ENCODE data around the gene VSIG10.

The VSIG10 gene

GRCh38 chr12:118148287-118148686 is 44.5 kb upstream of the VSIG10 start:
- TF ChIP-seq REST (IDR thresholded peaks at IDR 0.05; ENCODE audit: insufficient replicate concordance, low read depth), result no peak
- no peak overlapping the region for H3K4me3 ChIP-seq (replicated peaks; ENCODE audit: insufficient read depth, low read length)
- no peak for DNase-seq (ENCODE audit: low read depth in 1 of 2, low spot score in 1 of 2)
- H3K27me3 ChIP-seq (ENCODE audit: insufficient read depth, poor library complexity, severe bottlenecking), result no peaks in the 10 kb centered on the region
- H3K27ac ChIP-seq (replicated peaks), result no peak overlapping the region

GRCh38 chr12:118145798-118146156 is 42.0 kb upstream of the VSIG10 start:
- TF ChIP-seq POLR2AphosphoS5 (IDR thresholded peaks at IDR 0.05; ENCODE audit: low read depth) (no peak), CTCF (IDR thresholded peaks at IDR 0.05; ENCODE audit: insufficient read depth, low read length) (no peak), GABPA (IDR thresholded peaks at IDR 0.05; ENCODE audit: low read depth) (no peak), SPI1 (IDR thresholded peaks at IDR 0.05; ENCODE audit: borderline replicate concordance, low read depth) (no peak), REST (IDR thresholded peaks at IDR 0.05; ENCODE audit: insufficient replicate concordance, low read depth) (no peak)
- H3K27me3 ChIP-seq (ENCODE audit: insufficient read depth, poor library complexity, severe bottlenecking), result no peaks in the 10 kb centered on the region
- H3K4me3 ChIP-seq (replicated peaks; ENCODE audit: insufficient read depth, low read length), result no peak overlapping the region
- H3K27ac ChIP-seq (replicated peaks), result no peak overlapping the region
- DNase-seq (ENCODE audit: low read depth in 1 of 2, low spot score in 1 of 2), result no peak

- Histone ChIP-seq H3K4me3 (replicated peaks; ENCODE audit: insufficient read depth, low read length) (no peak overlapping the region), H3K27ac (replicated peaks) (no peak overlapping the region), H3K27me3 (ENCODE audit: insufficient read depth, poor library complexity, severe bottlenecking) (no peaks in the 10 kb centered on the region)
- DNase-seq (ENCODE audit: low read depth in 1 of 2, low spot score in 1 of 2), result no peak
- no peak; the same call in 1 of the 2 replicates for TF ChIP-seq POLR2AphosphoS5 (IDR thresholded peaks at IDR 0.05; ENCODE audit: low read depth)
- no peak for TF ChIP-seq CTCF (IDR thresholded peaks at IDR 0.05; ENCODE audit: insufficient read depth, low read length)
- no peak for TF ChIP-seq REST (IDR thresholded peaks at IDR 0.05; ENCODE audit: insufficient replicate concordance, low read depth)
- no peak for TF ChIP-seq GABPA (IDR thresholded peaks at IDR 0.05; ENCODE audit: low read depth)
- TF ChIP-seq SPI1 (IDR thresholded peaks at IDR 0.05; ENCODE audit: borderline replicate concordance, low read depth), result no peak
Observed at GRCh38 chr12:118145113-118145797, 41.4 kb upstream of the VSIG10 start.

All from HL-60 (cell line).